CD4-positive, alpha-beta T cell (primary cell): ENCODE results near the gene VPS9D1. TPM values are rescaled to one million over a fixed set of nuclear protein-coding genes. Genes with fewer than 3 reads are reported as not detected.

Experiments
- ATAC-seq: fragments of 200-7000 bp; cut with Tn5 transposase; one replicate; pipeline ENCODE4 v1.10.0; 2022; ENCODE audit warnings: mild to moderate bottlenecking; ENCODE audit not compliant: poor library complexity
- CTCF ChIA-PET: fragments of 350-600 bp; sonication (Branson Sonifier 250); formaldehyde crosslinking; loops from one replicate; lab custom pipeline; 2021; ENCODE audit warnings: antibody characterized with exemption, inconsistent platforms; lab: Charles Lee
- POLR2A ChIA-PET: fragments of 350-600 bp; sonication (Branson Sonifier 250); formaldehyde crosslinking; loops from one replicate; lab custom pipeline; 2021; ENCODE audit warnings: antibody characterized with exemption, inconsistent platforms; lab: Charles Lee
- DNase-seq, 14 experiments: peaks; one replicate each; pipeline ENCODE4 v3.0.0-alpha.2; 2013 to 2020; ENCODE audit warnings: mixed read lengths in 2 of 14
- H3K27ac ChIP-seq, 2 donors: one replicate each; pipeline versions ENCODE4 v1.5.1 to v1.7.0; 2013; ENCODE audit warnings: low read length in 2 of 2, low read depth in 1 of 2, mild to moderate bottlenecking in 1 of 2
- H3K27me3 ChIP-seq, 2 experiments: 1 replicate in 1 of 2; 2 replicates in 1 of 2; pipeline versions ENCODE4 v1.6.1 to v1.7.0; 2013; ENCODE audit warnings: low read length in 2 of 2, control low read depth in 1 of 2, mild to moderate bottlenecking in 1 of 2, moderate library complexity in 1 of 2; ENCODE audit not compliant: insufficient read depth in 2 of 2, control insufficient read depth in 1 of 2
- H3K36me3 ChIP-seq: one replicate; pipeline ENCODE4 v1.6.1; 2013; ENCODE audit warnings: low read length, control low read depth; ENCODE audit not compliant: insufficient read depth
- H3K4me1 ChIP-seq: one replicate; pipeline ENCODE4 v1.6.1; 2013; ENCODE audit warnings: low read length, control low read depth; ENCODE audit not compliant: insufficient read depth
- H3K4me3 ChIP-seq: one replicate; pipeline ENCODE4 v1.5.1; 2013; ENCODE audit warnings: mild to moderate bottlenecking, low read length, moderate library complexity
- H3K9me3 ChIP-seq, 2 experiments: 1 replicate in 1 of 2; 2 replicates in 1 of 2; pipeline versions ENCODE4 v1.6.1 to v1.7.0; 2013; ENCODE audit warnings: low read length in 2 of 2, mild to moderate bottlenecking in 2 of 2, control low read depth in 1 of 2, moderate library complexity in 1 of 2; ENCODE audit not compliant: control insufficient read depth in 1 of 2, insufficient read depth in 1 of 2
- H3K27ac Mint-ChIP-seq: one replicate; pipeline ENCODE4 v1.8.0; 2020; ENCODE audit warnings: mixed read lengths
- H3K27me3 Mint-ChIP-seq: one replicate; pipeline ENCODE4 v1.8.0; 2021; ENCODE audit warnings: mixed read lengths
- H3K36me3 Mint-ChIP-seq: one replicate; pipeline ENCODE4 v1.8.0; 2021; ENCODE audit warnings: low read depth, mixed read lengths
- H3K4me1 Mint-ChIP-seq: one replicate; pipeline ENCODE4 v1.8.0; 2021; ENCODE audit warnings: low read depth, mixed read lengths
- H3K4me3 Mint-ChIP-seq: one replicate; pipeline ENCODE4 v1.8.0; 2020; ENCODE audit warnings: mild to moderate bottlenecking, mixed read lengths
- H3K9me3 Mint-ChIP-seq: one replicate; pipeline ENCODE4 v1.8.0; 2020; ENCODE audit warnings: mixed read lengths
- intact Hi-C, 2 experiments: fragments of 100-400 bp; cut with DNase I in 1 of 2; cut with micrococcal nuclease in 1 of 2; formaldehyde crosslinking; loops; one replicate each; pipeline versions ENCODE4 v1.15.1 to v1.9.0; 2023 to 2025; cut with DNase I, micrococcal nuclease
- total RNA-seq, 174 experiments: library from RNA in 2 of 174; stranded (reverse) in 2 of 174; gene quantifications; one replicate each; pipeline ENCODE4 v1.2.3 and lab custom pipeline; 2021 to 2026
- TF ChIP-seq, protein P1 (sequence below): fragments of 200-600 bp; IDR thresholded peaks from one replicate; pipeline ENCODE4 v1.8.0; 2022; ENCODE audit warnings: antibody characterized with exemption, mild to moderate bottlenecking

VPS9D1 gene
- total RNA-seq, 2 experiments from 2014 or later, result 18.5 to 21.8 TPM

DNA sequence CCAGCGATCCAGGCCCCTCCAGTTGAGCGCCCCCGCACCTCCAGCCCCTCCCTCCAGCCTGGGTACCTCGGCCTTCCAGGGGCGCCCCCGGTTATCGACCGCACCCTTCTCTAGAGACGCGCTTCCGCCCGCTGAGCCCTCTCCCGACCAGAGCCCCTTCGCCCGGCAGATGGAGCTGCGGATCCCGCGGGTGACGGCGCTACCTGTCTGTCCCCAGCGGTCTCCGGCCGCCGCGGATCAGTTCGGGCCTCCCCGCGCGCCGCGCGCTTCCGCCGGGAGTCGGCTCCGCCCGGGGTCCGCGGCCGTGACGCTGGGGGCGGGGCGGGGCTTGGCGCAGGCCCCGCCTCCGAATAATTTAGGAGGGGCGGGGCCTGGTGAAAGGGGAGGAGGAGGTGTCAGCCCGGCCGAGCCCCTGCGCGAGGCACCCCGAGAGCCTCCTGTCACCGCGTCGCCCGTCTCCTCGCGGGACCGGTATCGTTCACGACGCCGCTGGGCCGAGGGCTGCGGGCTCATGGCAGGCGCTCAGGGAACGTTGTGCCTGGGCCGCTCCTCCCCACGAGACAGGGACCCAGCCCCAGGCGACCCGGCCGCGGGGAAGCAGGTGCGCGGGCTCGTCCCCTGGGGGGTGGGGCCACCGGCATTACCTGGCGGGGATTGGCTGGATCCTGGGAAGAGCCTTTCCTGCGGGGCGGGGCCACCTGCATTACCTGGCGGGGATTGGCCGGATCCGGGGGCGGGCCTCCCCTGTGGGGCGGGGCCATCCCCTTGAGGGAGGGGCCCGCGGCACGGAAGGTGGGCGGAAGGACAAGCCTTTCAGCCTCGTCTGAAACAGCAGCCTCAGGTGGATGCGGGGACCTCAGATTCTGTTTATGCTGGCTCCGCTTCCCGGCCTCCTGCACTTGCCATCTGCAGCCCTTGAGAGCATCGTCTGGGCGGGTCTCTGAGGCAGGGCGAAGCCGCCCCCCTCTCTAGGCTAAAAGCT is 19.0 kb downstream of the VPS9D1 start, which contains the start of gene SPATA2L:
SPATA2L (minus strand) TSS at position 281 of the 982 bp plus-strand sequence. CDS start 473 bp downstream, outside the sequence.
- TF ChIP-seq, protein P1, sequence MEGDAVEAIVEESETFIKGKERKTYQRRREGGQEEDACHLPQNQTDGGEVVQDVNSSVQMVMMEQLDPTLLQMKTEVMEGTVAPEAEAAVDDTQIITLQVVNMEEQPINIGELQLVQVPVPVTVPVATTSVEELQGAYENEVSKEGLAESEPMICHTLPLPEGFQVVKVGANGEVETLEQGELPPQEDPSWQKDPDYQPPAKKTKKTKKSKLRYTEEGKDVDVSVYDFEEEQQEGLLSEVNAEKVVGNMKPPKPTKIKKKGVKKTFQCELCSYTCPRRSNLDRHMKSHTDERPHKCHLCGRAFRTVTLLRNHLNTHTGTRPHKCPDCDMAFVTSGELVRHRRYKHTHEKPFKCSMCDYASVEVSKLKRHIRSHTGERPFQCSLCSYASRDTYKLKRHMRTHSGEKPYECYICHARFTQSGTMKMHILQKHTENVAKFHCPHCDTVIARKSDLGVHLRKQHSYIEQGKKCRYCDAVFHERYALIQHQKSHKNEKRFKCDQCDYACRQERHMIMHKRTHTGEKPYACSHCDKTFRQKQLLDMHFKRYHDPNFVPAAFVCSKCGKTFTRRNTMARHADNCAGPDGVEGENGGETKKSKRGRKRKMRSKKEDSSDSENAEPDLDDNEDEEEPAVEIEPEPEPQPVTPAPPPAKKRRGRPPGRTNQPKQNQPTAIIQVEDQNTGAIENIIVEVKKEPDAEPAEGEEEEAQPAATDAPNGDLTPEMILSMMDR, result no peak
- Mint-ChIP-seq H3K27ac (peak within 1 kb of the TSS; percentile 81), H3K4me1 (peaks cover 22% of the 10 kb centered on the region), H3K9me3 (no peaks in the 10 kb centered on the region), H3K27me3 (no peaks in the 10 kb centered on the region), H3K36me3 (peaks cover 13% of the 10 kb centered on the region), H3K4me3 (peak within 1 kb of the TSS; percentile 83)
- ATAC-seq (peak; percentile 81), DNase-seq (peak; percentile 96 to 99 (median 98))
- ChIA-PET POLR2A (interaction anchor here (0.6 to 4.4 kb wide), 14 partner anchors 10 to 921 kb away, joined by 3 to 35 read pairs (median 10); partner anchors contain the start of genes CDK10, TCF25 and VPS9D1), CTCF (interaction anchor here (0.6 to 5.9 kb wide), 9 partner anchors 15 to 160 kb away, joined by 3 to 73 read pairs (median 13); partner anchors contain the start of gene CDK10)
- no peaks in the 10 kb centered on the region for H3K27me3 ChIP-seq
- H3K27ac ChIP-seq, result peak within 1 kb of the TSS; percentile 77 to 92
- no peaks in the 10 kb centered on the region for H3K9me3 ChIP-seq
- intact Hi-C loops, result loop anchor here (1.0 to 5.0 kb wide), 7 partner anchors 20 to 316 kb away; partner anchors contain the start of genes DBNDD1 (in 1 of the 2), TCF25 (in 1 of the 2) and ZNF276 (in 1 of the 2)
- H3K36me3 ChIP-seq, result peaks cover 6% of the 10 kb centered on the region
- H3K4me3 ChIP-seq, result peak within 1 kb of the TSS; percentile 63
- H3K4me1 ChIP-seq, result peaks cover 43% of the 10 kb centered on the region

GRCh38 chr16:89700649-89701424 is 19.9 kb downstream of the VPS9D1 start:
- Mint-ChIP-seq H3K36me3 (peaks cover 14% of the 10 kb centered on the region), H3K27ac (peak overlapping the region; percentile 81), H3K4me3 (peak overlapping the region; percentile 83), H3K9me3 (no peaks in the 10 kb centered on the region), H3K27me3 (no peaks in the 10 kb centered on the region), H3K4me1 (peaks cover 18% of the 10 kb centered on the region)
- TF ChIP-seq, protein P1, result no peak
- intact Hi-C loops, result loop anchor here (1.0 to 5.0 kb wide), 8 partner anchors 15 to 316 kb away; partner anchors contain the start of genes CDK10 (in 1 of the 2), DBNDD1 (in 1 of the 2) and TCF25 (in 1 of the 2)
- H3K4me1 ChIP-seq, result peaks cover 45% of the 10 kb centered on the region
- ChIA-PET POLR2A (interaction anchor here (0.7 to 4.4 kb wide), 18 partner anchors 10 to 1981 kb away, joined by 3 to 35 read pairs (median 4); partner anchors contain the start of genes CDK10, TCF25 and VPS9D1), CTCF (interaction anchor here (0.7 to 5.9 kb wide), 36 partner anchors 11 to 216 kb away, joined by 3 to 73 read pairs (median 4); partner anchors contain the start of genes CDK10, CHMP1A, FANCA and SPATA33)
- peak in 13 of 14 experiments; percentile 27 to 88 (median 51) for DNase-seq
- peaks cover 6% of the 10 kb centered on the region for H3K36me3 ChIP-seq
- H3K27ac ChIP-seq, result peak overlapping the region; percentile 77 to 92
- no peaks in the 10 kb centered on the region for H3K27me3 ChIP-seq
- ATAC-seq, result peak; percentile 22
- H3K4me3 ChIP-seq, result peak overlapping the region; percentile 63
- no peaks in the 10 kb centered on the region for H3K9me3 ChIP-seq
